Measurements from ENCODE around the gene CD82. TPM values are rescaled to one million over a fixed set of nuclear protein-coding genes. Genes with fewer than 3 reads are reported as not detected.

Gene CD82
- total RNA-seq, 3 donors from 2014 or later = 12.0 to 40.4 (median 38.0) TPM

GRCh38 chr11:44606472-44606871 lies 41.0 kb downstream of the CD82 start:
- H3K27ac ChIP-seq = no peak overlapping the region
- TF ChIP-seq POLR2AphosphoS5 (IDR thresholded peaks at IDR 0.05) (no peak), POLR2A (IDR thresholded peaks at IDR 0.05) (no peak), CTCF (IDR thresholded peaks at IDR 0.05) (no peak)
- H3K9me3 ChIP-seq = no peaks in the 10 kb centered on the region
- no peak overlapping the region for H3K4me3 ChIP-seq
- no peaks in the 10 kb centered on the region for H3K4me1 ChIP-seq
- intact Hi-C loops (cut with DNase I; ENCODE audit: low total_unique reads) = no loop called here
- DNase-seq (ENCODE audit: low spot score in 2 of 2) = no peak
- no peaks in the 10 kb centered on the region for H3K36me3 ChIP-seq
- H3K27me3 ChIP-seq = no peaks in the 10 kb centered on the region

GRCh38 chr11:44607319-44607962 lies 42.0 kb downstream of the CD82 start:
- Histone ChIP-seq H3K27ac (no peak overlapping the region), H3K27me3 (no peaks in the 10 kb centered on the region), H3K4me1 (no peaks in the 10 kb centered on the region), H3K9me3 (no peaks in the 10 kb centered on the region), H3K4me3 (no peak overlapping the region), H3K36me3 (no peaks in the 10 kb centered on the region)
- intact Hi-C loops (cut with DNase I; ENCODE audit: low total_unique reads) = no loop called here
- no peak for TF ChIP-seq CTCF (IDR thresholded peaks at IDR 0.05)
- no peak for DNase-seq (ENCODE audit: low spot score in 2 of 2)

GRCh38 chr11:44607987-44608386 lies 42.5 kb downstream of the CD82 start:
- intact Hi-C loops (cut with DNase I; ENCODE audit: low total_unique reads) = no loop called here
- H3K9me3 ChIP-seq = no peaks in the 10 kb centered on the region
- no peak for DNase-seq (ENCODE audit: low spot score in 2 of 2)
- no peaks in the 10 kb centered on the region for H3K27me3 ChIP-seq
- H3K4me3 ChIP-seq = no peak overlapping the region
- no peaks in the 10 kb centered on the region for H3K36me3 ChIP-seq
- no peaks in the 10 kb centered on the region for H3K4me1 ChIP-seq
- no peak for TF ChIP-seq POLR2AphosphoS5 (IDR thresholded peaks at IDR 0.05)
- TF ChIP-seq CTCF (IDR thresholded peaks at IDR 0.05) = no peak
- TF ChIP-seq POLR2A (IDR thresholded peaks at IDR 0.05) = no peak
- H3K27ac ChIP-seq = peak overlapping the region in 1 of 2 donors; percentile 19

- intact Hi-C loops (cut with DNase I; ENCODE audit: low total_unique reads) = no loop called here
- H3K9me3 ChIP-seq = no peaks in the 10 kb centered on the region
- no peaks in the 10 kb centered on the region for H3K36me3 ChIP-seq
- H3K4me1 ChIP-seq = no peaks in the 10 kb centered on the region
- TF ChIP-seq POLR2AphosphoS5 (IDR thresholded peaks at IDR 0.05) (no peak), CTCF (IDR thresholded peaks at IDR 0.05) (no peak), POLR2A (IDR thresholded peaks at IDR 0.05) (no peak)
- H3K4me3 ChIP-seq = no peak overlapping the region
- peak overlapping the region in 1 of 2 donors; percentile 19 for H3K27ac ChIP-seq
- H3K27me3 ChIP-seq = no peaks in the 10 kb centered on the region
- no peak for DNase-seq (ENCODE audit: low spot score in 2 of 2)
These were observed 43.2 kb downstream of the CD82 start for GRCh38 chr11:44608651-44608990.

- H3K4me3 ChIP-seq = no peak overlapping the region
- no peaks in the 10 kb centered on the region for H3K4me1 ChIP-seq
- intact Hi-C loops (cut with DNase I; ENCODE audit: low total_unique reads) = no loop called here
- no peak for DNase-seq (ENCODE audit: low spot score in 2 of 2)
- peak overlapping the region; percentile 5 to 49 for H3K27ac ChIP-seq
- H3K36me3 ChIP-seq = no peaks in the 10 kb centered on the region
- TF ChIP-seq CTCF (IDR thresholded peaks at IDR 0.05) = no peak
- TF ChIP-seq POLR2A (IDR thresholded peaks at IDR 0.05) = no peak
- no peak for TF ChIP-seq POLR2AphosphoS5 (IDR thresholded peaks at IDR 0.05)
- no peaks in the 10 kb centered on the region for H3K27me3 ChIP-seq
- no peaks in the 10 kb centered on the region for H3K9me3 ChIP-seq
These were observed 43.7 kb downstream of the CD82 start for GRCh38 chr11:44608991-44609782.

All from breast epithelium (tissue), 4 donors.